NB4 (cell line): ENCODE measurements around the gene TRERF1.

ENCODE experiments used
- CTCF ChIP-seq: IDR thresholded peaks from one replicate; pipeline ENCODE4 v1.5.1; 2012; ENCODE audit warnings: low read depth, low read length
- POLR2A ChIP-seq: IDR thresholded peaks from 2 replicates; pipeline ENCODE4 v1.6.1; 2011; ENCODE audit warnings: mild to moderate bottlenecking; ENCODE audit not compliant: insufficient read length; ENCODE audit errors: extremely low read depth

GRCh38 chr6:42301986-42302385 lies 149.7 kb downstream of the TRERF1 start:
- TF ChIP-seq CTCF (no peak), POLR2A (no peak)
